IPS-NIHi7 (cell line): ENCODE measurements around the gene UBR3.

Experiments used
- DNase-seq: peaks from one replicate; pipeline ENCODE4 v3.0.0; 2012; ENCODE audit warnings: mixed read lengths; ENCODE audit errors: extremely low spot score

Gene UBR3

DNA sequence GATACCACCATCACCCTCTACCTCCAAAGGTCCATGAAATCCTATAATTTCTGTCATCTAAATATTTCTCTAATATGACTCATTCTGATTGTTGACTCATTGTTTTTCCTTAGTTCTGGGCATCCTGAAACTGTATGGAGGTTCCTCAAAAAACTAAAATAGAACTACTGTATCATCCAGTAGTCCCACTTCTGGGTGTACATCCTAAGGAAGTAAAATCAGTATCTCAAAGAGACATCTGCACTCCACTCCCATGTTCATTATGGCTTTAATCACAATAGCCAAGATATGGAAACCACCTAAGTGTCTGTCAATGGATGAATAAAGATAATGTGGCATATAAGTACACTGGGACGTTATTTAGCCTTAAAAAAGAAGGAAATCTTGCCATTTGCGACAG, 224.9 kb downstream of the UBR3 start:
- no peak for DNase-seq

DNA sequence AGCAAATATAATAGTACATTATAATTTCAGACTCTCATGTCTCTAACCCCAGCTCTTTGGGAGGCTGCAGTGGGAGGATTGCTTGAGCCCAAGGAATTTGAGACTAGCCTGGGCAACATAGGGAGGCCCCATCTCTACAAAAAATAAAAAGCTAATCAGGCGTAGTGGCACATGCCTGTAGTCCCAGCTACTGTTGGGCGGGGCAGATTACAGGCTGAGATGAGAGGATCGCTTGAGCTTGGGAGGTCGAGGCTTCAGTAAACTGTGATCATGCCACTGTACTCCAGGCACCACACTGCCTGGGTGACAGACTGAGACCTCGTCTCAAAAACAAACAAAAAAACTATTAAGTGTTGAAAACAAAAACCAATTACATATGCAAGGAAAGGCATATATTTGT, 227.7 kb downstream of the UBR3 start:
- DNase-seq, result no peak

DNA sequence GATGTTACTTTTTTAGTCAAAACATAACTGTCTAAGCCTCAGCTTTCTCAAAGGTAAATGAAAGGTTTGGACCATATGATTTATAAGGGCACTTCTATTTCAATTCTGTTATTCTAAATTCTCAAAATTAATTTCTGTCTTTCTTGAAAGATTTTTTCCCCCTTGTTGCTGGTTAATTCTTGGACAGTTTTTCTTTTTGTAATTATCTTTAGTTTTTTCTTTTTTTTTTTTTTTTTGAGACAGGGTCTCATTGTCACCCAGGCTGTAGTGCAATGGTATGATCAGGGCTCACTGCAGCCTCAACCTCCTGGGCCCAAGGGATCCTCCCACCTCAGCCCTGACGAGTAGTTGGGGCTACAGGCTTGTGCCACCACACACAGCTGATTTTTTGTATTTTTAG, 229.6 kb downstream of the UBR3 start:
- no peak for DNase-seq

DNA sequence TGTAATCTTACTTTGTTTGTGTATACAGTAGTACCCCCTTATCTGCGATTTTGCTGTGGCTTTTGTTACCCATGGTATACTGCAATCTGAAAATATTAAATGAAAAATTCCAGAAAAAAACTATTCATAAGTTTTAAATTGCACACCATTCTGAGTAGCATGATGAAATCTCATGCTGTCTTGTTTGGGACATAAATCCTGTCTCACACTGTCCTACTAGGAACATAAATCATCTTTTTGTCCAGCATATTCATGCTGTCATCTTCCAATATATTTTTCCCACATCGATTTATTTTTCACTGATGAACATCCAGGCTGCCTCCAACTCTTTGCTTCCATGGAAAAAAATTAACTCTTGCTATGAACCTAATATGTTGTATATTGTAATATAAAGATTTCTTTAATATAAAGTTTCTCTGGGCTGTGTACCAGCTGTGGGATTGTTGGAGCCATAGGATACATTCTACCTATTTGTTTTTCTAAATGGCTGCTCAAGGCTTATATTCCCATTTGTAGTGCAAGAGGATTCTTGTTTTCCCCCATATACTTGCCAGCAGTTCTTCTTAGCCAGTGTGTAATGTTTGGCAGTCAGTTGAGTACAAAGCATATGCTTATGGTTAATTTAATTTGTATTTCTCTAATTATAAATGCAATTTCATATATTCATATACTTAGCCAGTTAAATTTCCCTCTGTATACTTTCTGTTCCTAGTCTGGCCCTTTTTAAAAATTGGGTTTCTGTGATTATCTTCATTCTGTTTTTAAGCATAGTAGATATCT, 236.4 kb downstream of the UBR3 start:
- no peak for DNase-seq

DNA sequence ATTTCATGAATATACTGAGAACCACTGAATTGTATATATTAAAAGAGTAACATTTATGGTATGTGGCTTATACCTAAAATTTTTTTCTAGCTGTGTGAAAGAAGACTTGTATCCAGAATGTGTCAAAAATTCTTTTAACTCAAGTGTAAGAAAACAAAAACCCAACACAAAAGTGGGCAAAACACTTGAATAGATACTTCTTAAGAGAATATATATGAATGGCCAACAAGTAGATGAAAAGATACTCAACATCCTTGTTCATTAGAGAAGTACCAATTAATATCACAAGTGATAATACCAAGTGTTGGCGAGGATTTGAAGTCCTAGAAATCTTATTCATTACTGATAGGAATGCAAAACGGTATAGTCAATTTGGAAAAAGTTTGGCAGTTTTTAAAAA, 243.5 kb downstream of the UBR3 start:
- no peak for DNase-seq

DNA sequence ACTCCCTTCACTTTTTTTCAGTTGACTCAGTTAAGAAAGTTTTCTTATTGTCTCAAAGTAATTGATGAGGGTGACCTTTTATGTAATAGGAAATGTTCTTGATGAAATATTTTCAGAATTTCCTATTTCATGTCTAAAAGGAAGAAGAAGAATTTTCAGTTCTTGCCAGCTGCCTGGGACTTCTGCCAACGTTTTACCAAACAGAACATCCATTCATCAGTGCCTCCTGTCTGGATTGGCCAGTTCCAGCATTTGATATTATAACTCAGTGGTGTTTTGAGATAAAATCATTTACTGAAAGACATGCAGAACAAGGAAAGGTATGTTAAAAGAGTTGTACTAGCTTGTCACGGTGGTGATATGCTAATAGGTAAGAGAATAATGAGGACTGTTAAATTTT, 246.0 kb downstream of the UBR3 start:
- DNase-seq, result no peak

DNA sequence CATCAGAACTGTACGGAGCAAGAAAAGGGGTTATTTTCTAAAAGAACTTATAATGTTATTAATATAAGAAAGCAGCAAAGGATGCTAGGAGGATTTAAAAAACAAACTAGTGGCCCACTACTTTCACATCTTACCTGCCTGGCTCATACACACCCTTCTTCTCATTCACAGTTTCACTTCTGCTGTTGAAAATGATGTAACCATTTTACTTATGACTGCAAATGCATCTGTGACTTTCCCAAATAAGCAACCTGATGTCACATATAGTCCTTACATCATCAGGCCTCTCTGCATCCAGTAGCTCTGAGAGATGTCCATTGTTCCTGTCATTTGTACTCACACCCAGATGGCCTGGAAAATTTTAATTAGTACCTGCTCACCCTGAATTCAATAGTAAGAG, 248.9 kb downstream of the UBR3 start:
- no peak for DNase-seq

DNA sequence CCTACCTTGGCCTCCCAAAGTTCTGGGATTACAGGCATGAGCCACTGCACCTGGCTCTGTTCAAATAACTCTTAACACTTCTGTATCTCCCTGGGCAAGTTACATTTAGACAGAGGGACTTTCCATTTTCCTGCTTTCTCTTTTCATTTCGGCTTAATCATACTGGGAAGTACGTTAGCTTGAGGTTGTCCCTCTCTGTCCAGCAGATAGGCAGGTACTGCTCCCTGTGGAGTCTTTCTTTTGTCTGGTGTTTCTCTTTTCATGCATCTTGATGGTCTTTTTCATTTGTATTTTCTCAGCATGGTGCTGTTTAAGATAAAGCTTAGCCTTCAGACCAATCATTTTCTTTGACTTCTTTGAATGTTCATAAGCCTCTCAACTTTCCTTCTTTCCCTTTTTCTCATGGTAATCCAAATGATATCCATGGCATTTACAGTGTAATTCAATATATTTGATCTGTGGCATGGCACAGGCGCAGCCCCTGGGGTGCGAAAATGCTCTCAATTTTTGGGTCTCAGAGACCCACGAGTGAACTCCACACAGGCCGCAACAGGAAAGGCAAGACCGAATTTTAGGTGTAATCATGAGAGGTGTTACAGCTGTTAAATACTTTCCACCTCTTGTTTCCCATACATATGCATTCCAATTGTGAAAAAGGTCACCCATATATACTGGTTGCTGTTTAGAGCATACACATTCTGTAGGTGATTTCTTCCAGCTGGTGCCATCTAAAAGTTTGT, 250.7 kb downstream of the UBR3 start:
- DNase-seq, result no peak

DNA sequence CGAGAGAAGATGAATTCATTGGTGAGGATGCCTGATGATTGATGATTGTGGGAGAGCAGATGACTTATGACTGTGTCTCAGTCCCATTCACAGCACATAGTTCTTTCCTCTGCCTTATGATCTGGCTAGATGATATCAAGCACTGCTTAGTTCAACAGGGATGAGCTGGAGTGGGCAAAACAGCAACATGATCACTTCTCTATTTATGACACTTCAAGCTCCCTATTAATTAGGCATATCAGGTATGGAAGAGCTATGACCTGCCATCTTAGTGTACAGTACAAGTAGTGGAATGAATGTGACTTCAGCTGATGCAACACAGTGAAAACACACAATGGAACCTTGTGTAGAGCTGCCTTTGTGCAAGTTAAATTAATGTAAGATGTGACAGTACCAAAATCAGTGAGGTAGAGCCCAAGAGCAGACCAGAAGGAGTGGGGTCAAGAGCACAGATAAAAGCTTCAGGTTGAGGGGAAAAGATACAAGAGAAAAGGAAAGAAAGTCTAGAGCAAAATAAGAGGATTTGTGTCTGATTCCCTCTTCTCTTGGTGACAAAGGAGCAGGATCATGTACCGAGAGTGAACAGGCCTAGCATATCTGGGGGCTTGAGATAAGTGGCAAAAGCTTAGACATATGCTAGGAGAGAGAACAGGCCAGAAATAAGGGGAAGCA, 257.7 kb downstream of the UBR3 start:
- DNase-seq, result no peak

DNA sequence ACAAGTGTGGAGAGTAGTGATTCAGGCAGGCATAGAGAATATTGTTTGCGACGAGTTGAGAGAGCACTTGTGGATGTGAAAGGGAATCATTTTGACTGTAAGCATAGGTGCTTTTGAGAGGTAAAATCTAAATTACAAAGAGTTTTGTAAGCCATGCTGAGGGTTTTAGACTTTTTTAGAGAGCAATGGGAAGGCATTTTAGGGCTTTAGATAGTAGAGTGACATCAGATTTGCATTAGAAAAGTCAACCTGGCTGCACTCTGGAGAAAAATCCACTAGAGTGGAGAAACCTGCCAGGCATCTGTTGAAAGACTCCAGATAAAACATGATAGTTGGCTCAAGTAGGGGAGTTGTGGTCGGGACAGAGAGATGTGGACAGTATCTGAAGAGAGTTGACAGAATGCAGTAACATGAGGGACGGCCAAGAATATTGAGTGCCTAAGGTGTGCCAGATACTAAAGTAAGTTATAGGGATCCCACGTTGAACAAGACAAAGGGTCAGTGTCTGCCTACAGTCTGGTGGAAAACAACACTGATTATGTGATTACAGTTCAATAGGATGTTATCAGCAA, 258.9 kb downstream of the UBR3 start:
- DNase-seq, result no peak

DNA sequence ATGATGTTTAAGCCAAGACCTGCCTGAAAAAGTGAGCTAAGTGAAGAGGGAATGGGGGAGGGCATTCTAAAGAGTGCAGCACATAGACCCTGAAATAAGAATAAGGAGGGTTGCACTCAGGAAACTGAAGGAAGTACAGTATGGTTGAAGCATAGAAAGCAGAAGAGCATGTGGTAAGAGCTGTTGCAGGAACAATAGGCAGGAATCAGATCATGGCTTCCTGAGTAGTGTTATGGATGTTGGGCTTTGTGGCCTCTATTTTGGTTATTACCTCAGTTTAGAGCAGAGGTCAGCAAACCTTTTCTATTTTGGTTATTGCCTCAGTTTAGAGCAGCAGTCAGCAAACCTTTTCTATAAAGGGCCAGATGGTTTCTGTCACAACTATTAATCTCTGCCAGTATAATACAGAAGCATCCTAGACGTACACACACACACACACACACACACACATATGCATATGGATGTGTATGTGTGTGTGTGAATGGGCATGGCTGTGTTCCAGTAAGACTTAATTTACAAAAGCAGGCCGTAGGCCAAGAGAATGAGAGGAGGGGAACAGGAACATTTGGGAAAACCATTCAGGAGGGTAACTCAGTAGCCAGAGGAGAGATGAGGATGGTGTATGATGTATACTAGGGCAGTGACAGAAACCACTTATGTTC, 259.6 kb downstream of the UBR3 start:
- no peak for DNase-seq

DNA sequence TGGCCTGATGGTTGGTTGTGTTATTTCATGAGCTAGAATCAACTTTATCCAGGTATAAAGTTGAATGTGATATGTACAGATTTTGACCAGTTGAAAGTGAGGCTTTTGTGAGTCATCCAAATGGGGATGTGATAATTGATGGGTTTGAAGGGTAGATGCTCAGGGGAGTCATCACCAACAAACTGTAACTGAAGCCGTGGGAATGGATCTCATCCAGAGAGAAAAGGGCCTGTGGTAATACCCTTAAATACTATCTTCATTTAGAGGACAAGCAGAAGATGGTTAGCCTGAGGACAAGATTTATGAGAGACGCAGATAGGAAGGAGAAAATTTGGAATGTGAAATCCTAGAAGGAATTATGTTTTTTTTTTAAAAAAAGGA, 260.1 kb downstream of the UBR3 start:
- DNase-seq, result no peak

DNA sequence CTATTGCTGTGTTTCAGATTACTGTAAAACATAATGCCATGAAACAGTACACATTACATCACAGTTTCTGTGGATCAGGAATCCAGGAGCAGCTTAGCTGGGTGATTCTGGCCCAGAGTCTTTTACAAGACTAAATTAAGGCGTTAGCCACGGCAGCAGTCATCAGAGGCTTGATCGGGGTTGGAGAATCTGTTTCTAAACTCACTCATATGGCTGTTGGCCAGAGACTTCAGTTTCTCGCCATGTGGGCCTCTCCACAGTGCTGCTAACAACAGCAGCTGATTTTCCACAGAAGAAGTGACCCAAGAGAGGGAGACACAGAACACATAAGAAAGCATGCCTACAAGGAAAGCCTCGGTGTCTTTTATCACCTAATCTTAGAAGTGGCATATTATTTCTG, 261.5 kb downstream of the UBR3 start:
- no peak for DNase-seq

DNA sequence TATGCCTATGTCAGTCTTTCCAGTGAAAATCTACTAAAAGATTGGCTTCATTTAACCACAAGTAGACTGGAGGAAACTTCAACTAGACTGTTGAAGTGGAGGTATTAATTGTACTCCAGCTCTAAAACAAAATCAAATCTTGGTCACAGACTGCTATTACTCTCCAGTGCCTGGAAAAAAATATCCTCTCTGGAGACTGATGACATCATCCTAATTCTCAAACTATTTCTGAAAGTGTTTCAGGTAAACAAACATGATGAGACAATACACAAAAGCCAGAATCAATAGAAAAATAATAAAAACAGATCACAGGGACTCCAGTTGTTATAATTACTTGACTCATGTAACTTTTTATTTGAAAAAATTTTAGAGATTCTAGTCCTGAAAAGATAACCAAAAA, 263.0 kb downstream of the UBR3 start:
- no peak for DNase-seq

DNA sequence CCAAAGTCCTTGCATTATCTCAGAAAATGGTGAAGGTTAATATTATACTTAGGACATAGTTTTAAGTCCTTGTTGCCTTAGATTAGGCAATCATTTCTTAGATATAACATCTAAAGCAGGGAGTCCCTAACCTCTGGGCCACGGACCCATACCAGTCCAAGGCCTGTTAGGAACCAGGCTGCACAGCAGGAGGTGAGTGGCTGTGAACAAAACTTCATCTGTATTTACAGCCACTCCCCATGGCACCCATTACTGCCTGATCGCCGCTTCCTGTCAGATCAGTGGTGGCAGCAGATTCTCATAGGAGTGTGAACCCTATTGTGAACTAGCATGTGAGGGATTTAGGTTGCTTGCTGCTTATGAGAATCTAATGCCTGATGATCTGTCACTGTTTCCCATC, 264.2 kb downstream of the UBR3 start:
- no peak for DNase-seq

DNA sequence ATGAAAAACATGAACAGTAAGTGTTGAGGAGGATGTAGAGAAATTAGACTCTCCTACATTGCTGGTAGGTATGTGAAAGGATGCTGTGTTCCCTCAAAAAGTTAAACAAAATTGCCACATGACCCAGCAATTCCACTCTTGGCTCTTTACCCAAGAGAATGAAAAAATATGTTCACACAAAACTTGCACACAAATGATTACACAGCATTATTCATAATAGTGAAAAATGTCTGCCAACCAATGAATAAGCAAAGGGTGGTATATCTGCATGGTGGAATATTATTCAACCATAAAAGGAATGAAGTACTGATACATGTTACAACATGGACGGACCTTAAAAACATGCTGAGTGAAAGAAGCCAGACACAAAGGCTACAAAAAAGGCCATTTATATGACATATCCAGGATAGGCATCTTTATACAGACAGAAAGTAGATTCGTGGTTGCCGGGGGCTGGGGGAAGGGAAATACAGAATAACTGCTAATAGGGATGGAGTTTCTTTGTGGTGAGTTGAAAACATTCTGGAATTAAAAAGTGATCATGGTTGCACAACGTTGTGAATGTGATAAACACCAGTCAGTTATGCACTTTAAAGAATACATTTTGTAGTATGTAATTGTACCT, 265.3 kb downstream of the UBR3 start:
- DNase-seq, result no peak

DNA sequence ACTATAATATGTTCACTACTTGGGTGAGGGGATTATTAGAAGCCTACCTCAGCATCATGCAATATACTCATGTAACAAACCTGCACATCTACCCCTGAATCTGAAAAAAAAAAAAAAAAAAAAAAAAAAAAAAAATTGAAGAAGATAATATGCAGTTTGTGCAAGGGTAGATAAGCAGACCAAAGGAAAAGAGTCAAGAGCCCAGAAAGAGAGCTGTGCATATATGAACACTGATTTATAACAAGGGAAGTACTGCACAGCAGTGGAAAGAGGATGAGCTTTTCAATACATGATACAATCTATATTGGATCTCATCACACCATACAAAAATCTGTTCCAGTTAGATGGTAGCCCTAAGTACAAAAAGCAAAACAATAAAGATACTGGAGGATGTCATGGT, 268.1 kb downstream of the UBR3 start:
- no peak for DNase-seq

DNA sequence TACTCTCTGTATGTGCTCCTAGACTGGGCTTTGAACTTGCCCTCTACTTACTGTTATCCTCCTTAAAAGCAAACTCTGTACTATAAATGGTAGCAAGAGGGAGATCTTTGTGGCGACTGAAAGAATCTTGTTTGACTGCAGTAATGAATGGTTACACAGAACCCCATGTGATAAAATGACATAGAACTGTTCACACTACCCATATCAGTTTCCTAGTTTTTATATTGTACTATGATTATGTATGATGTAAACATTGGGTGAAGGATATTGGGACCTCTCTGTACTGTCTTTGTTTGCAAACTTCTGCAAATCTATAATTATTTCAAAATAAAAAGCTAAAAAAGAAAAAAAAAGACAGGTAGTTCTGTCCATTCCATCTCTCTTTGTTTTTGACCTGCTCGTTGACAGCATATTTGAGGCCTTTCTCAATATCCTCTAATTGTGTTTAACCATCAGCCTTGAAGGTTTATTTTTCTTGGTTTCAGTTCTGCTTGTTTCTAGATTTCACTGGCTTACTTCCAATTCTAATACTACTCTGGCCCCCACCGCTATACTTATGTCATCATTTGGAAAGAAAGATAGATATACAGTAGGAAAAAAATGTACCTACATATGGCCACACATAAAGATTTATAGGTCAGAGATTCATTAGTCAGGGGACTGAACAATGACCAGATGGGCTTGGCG, 271.5 kb downstream of the UBR3 start:
- DNase-seq, result no peak

DNA sequence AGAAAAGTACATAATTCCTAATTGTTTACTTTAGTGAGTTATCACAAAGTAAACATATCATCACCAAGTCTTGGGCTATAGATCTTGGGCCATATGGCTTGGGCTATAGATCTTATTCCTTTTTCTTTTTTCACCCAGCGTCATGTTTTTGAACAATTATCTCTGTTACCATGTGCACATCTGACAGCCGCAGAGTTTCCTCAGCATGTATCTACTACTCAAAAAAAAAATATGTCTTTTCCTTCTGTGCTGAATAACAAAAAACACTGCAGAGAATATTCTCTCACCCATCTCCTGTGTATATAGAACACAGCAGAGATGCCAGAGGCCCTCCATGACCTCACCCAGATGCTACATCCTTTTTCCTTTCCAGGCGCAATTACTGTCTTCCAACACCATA, 274.5 kb downstream of the UBR3 start:
- no peak for DNase-seq

DNA sequence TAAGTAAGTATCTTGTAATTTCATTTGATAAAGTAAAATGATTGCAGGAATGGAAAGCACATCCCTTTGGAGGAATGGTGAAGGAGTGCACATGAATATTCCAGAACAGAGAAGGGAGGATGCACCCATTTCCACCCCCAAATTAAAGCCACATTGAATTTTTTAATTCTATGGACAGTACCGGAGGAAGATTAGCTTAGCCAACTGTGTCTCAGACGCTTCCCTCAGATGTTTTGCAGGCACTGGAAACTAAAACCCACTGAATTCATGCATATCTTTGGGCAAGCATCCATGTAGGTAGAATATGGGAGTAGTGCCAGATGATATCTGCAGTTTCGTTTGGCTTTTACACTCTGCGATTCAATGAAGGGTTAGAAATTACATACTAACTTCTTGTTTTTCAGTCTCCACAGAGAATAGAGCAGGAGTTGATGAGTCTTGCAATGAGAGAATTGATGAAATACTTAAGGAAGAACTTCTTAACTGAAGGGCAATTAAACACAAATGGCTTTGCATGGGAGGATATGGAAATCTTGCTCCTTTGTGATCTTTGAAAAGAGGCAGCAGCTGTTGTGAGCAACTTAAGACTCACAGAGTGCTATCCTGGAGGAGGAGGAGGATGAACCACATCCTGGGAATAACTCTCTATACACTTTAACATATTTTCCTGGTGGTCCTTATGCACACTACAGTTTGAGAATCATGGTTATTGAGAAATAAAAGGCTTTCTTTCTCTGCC, 279.0 kb downstream of the UBR3 start:
- no peak for DNase-seq
